ENCODE measurements around the gene RSRP1. TPM values are rescaled to one million over a fixed set of nuclear protein-coding genes. Genes with fewer than 3 reads are reported as not detected.

Gene RSRP1
- total and polyA plus RNA-seq, 2 of the 13 experiments (the other 11 are each of a cell fraction or from before 2014, with no cell fraction given) = 43.9 to 52.8 TPM

DNA sequence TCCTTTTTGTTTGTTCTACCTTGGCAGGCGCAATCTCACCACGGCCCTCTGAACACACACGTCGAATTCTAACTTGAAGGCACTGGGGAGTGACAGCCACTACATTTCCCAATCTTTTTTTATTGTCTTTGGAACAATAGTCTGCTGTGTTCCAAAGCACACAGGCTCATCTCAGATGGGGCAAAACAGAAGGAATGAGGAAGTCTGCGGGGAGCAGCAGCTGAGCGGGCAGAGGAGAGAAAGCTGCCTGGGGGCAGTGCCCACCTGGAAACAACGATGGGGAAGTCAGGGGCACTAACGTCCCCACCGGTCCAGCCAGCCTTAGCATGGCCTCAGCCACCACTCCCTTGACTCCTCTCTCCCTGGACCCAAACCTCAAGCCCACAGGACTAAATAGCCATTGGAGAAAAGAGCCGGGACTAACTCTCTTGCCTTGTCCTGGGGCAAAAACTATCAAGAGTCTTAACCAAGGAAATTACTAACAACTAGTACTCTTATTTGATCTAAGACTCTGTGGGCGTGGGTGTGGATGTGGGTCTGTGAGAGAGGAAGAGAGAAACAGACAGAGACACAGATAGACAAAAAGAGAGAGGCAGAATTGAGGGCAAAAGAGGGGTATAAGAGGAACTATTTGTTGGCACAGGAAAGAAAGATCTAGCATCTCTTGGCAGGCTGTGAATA is 49.1 kb downstream of the RSRP1 start (continued):
- TF ChIP-seq, protein P1, sequence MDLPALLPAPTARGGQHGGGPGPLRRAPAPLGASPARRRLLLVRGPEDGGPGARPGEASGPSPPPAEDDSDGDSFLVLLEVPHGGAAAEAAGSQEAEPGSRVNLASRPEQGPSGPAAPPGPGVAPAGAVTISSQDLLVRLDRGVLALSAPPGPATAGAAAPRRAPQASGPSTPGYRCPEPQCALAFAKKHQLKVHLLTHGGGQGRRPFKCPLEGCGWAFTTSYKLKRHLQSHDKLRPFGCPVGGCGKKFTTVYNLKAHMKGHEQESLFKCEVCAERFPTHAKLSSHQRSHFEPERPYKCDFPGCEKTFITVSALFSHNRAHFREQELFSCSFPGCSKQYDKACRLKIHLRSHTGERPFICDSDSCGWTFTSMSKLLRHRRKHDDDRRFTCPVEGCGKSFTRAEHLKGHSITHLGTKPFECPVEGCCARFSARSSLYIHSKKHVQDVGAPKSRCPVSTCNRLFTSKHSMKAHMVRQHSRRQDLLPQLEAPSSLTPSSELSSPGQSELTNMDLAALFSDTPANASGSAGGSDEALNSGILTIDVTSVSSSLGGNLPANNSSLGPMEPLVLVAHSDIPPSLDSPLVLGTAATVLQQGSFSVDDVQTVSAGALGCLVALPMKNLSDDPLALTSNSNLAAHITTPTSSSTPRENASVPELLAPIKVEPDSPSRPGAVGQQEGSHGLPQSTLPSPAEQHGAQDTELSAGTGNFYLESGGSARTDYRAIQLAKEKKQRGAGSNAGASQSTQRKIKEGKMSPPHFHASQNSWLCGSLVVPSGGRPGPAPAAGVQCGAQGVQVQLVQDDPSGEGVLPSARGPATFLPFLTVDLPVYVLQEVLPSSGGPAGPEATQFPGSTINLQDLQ (CRISPR knock-in tag; IDR thresholded peaks at IDR 0.05) = no peak
- TF ChIP-seq CAMTA2 (CRISPR knock-in tag; IDR thresholded peaks at IDR 0.05; ENCODE audit: borderline replicate concordance) (no peak), ZC3H4 (CRISPR knock-in tag; IDR thresholded peaks at IDR 0.05; ENCODE audit: borderline replicate concordance) (no peak), GATAD2A (CRISPR knock-in tag; IDR thresholded peaks at IDR 0.05) (0 out of 2 replicates have a peak, but pooled peaks have one; percentile 15), ZSCAN31 (CRISPR knock-in tag; IDR thresholded peaks at IDR 0.05; ENCODE audit: low read depth) (no peak), ESRRA (CRISPR knock-in tag; IDR thresholded peaks at IDR 0.05; ENCODE audit: low read depth) (no peak), ZBTB8A (CRISPR knock-in tag; IDR thresholded peaks at IDR 0.05; ENCODE audit: borderline replicate concordance, low read depth) (no peak), NFE2 (CRISPR knock-in tag; IDR thresholded peaks at IDR 0.05) (no peak), ZNF891 (CRISPR knock-in tag; IDR thresholded peaks at IDR 0.05) (no peak), KLF12 (CRISPR knock-in tag; IDR thresholded peaks at IDR 0.05; ENCODE audit: borderline replicate concordance) (no peak), ZNF24 (IDR thresholded peaks at IDR 0.05) (no peak), TEAD3 (CRISPR knock-in tag; optimal IDR thresholded peaks at IDR 0.05; ENCODE audit: borderline replicate concordance) (peak; percentile 38)
- TF ChIP-seq, protein P2, sequence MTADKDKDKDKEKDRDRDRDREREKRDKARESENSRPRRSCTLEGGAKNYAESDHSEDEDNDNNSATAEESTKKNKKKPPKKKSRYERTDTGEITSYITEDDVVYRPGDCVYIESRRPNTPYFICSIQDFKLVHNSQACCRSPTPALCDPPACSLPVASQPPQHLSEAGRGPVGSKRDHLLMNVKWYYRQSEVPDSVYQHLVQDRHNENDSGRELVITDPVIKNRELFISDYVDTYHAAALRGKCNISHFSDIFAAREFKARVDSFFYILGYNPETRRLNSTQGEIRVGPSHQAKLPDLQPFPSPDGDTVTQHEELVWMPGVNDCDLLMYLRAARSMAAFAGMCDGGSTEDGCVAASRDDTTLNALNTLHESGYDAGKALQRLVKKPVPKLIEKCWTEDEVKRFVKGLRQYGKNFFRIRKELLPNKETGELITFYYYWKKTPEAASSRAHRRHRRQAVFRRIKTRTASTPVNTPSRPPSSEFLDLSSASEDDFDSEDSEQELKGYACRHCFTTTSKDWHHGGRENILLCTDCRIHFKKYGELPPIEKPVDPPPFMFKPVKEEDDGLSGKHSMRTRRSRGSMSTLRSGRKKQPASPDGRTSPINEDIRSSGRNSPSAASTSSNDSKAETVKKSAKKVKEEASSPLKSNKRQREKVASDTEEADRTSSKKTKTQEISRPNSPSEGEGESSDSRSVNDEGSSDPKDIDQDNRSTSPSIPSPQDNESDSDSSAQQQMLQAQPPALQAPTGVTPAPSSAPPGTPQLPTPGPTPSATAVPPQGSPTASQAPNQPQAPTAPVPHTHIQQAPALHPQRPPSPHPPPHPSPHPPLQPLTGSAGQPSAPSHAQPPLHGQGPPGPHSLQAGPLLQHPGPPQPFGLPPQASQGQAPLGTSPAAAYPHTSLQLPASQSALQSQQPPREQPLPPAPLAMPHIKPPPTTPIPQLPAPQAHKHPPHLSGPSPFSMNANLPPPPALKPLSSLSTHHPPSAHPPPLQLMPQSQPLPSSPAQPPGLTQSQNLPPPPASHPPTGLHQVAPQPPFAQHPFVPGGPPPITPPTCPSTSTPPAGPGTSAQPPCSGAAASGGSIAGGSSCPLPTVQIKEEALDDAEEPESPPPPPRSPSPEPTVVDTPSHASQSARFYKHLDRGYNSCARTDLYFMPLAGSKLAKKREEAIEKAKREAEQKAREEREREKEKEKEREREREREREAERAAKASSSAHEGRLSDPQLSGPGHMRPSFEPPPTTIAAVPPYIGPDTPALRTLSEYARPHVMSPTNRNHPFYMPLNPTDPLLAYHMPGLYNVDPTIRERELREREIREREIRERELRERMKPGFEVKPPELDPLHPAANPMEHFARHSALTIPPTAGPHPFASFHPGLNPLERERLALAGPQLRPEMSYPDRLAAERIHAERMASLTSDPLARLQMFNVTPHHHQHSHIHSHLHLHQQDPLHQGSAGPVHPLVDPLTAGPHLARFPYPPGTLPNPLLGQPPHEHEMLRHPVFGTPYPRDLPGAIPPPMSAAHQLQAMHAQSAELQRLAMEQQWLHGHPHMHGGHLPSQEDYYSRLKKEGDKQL (CRISPR knock-in tag; IDR thresholded peaks at IDR 0.05; ENCODE audit: low read depth) = no peak
- TF ChIP-seq, protein P3, sequence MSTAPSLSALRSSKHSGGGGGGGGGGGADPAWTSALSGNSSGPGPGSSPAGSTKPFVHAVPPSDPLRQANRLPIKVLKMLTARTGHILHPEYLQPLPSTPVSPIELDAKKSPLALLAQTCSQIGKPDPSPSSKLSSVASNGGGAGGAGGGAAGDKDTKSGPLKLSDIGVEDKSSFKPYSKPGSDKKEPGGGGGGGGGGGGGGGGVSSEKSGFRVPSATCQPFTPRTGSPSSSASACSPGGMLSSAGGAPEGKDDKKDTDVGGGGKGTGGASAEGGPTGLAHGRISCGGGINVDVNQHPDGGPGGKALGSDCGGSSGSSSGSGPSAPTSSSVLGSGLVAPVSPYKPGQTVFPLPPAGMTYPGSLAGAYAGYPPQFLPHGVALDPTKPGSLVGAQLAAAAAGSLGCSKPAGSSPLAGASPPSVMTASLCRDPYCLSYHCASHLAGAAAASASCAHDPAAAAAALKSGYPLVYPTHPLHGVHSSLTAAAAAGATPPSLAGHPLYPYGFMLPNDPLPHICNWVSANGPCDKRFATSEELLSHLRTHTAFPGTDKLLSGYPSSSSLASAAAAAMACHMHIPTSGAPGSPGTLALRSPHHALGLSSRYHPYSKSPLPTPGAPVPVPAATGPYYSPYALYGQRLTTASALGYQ (CRISPR knock-in tag; IDR thresholded peaks at IDR 0.05) = no peak
- TF ChIP-seq, protein P4, sequence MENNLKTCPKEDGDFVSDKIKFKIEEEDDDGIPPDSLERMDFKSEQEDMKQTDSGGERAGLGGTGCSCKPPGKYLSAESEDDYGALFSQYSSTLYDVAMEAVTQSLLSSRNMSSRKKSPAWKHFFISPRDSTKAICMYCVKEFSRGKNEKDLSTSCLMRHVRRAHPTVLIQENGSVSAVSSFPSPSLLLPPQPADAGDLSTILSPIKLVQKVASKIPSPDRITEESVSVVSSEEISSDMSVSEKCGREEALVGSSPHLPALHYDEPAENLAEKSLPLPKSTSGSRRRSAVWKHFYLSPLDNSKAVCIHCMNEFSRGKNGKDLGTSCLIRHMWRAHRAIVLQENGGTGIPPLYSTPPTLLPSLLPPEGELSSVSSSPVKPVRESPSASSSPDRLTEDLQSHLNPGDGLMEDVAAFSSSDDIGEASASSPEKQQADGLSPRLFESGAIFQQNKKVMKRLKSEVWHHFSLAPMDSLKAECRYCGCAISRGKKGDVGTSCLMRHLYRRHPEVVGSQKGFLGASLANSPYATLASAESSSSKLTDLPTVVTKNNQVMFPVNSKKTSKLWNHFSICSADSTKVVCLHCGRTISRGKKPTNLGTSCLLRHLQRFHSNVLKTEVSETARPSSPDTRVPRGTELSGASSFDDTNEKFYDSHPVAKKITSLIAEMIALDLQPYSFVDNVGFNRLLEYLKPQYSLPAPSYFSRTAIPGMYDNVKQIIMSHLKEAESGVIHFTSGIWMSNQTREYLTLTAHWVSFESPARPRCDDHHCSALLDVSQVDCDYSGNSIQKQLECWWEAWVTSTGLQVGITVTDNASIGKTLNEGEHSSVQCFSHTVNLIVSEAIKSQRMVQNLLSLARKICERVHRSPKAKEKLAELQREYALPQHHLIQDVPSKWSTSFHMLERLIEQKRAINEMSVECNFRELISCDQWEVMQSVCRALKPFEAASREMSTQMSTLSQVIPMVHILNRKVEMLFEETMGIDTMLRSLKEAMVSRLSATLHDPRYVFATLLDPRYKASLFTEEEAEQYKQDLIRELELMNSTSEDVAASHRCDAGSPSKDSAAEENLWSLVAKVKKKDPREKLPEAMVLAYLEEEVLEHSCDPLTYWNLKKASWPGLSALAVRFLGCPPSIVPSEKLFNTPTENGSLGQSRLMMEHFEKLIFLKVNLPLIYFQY (CRISPR knock-in tag; IDR thresholded peaks at IDR 0.05; ENCODE audit: borderline replicate concordance) = no peak
